CD4-positive, CD25-positive, alpha-beta regulatory T cell (primary cell): ENCODE measurements around the gene GPC5. TPM values are rescaled to one million over a fixed set of nuclear protein-coding genes. Genes with fewer than 3 reads are reported as not detected.

Experiments
- ATAC-seq, 2 donors: fragments of 150-1000 bp; cut with Tn5 transposase; one replicate each; pipeline ENCODE4 v1.10.0; 2021; ENCODE audit warnings: low read depth in 2 of 2, moderate number of reproducible peaks in 2 of 2, moderate library complexity in 1 of 2
- DNase-seq, 3 donors: peaks; one replicate each; pipeline versions ENCODE4 v3.0.0 to v3.0.0-alpha.2; 2012 to 2022; ENCODE audit warnings: mixed read lengths in 1 of 3
- H3K27ac ChIP-seq: one replicate; pipeline ENCODE4 v1.7.0; 2013; ENCODE audit warnings: mild to moderate bottlenecking, low read length; ENCODE audit not compliant: insufficient read depth, poor library complexity, severe bottlenecking
- H3K27me3 ChIP-seq: one replicate; pipeline ENCODE4 v1.7.0; 2013; ENCODE audit warnings: low read length; ENCODE audit not compliant: control insufficient read depth, insufficient read depth
- H3K36me3 ChIP-seq: one replicate; pipeline ENCODE4 v1.7.0; 2013; ENCODE audit warnings: mild to moderate bottlenecking, low read length, moderate library complexity; ENCODE audit not compliant: control insufficient read depth, insufficient read depth
- H3K4me1 ChIP-seq: 2 replicates; pipeline ENCODE4 v1.7.0; 2013; ENCODE audit warnings: mild to moderate bottlenecking, low read length; ENCODE audit not compliant: insufficient read depth, control insufficient read depth, poor library complexity, severe bottlenecking
- H3K4me3 ChIP-seq: one replicate; pipeline ENCODE4 v1.7.0; 2013; ENCODE audit warnings: low read depth, mild to moderate bottlenecking, low read length, moderate library complexity
- H3K9me3 ChIP-seq, 2 experiments: 1 replicate in 1 of 2; 2 replicates in 1 of 2; pipeline ENCODE4 v1.7.0; 2013; ENCODE audit warnings: low read length in 2 of 2, mild to moderate bottlenecking in 1 of 2, moderate library complexity in 1 of 2; ENCODE audit not compliant: control insufficient read depth in 2 of 2
- H3K27ac Mint-ChIP-seq, 3 donors: one replicate each; pipeline ENCODE4 v1.8.0; 2020 to 2022; ENCODE audit warnings: mild to moderate bottlenecking in 3 of 3, mixed read lengths in 3 of 3, moderate library complexity in 2 of 3
- H3K27me3 Mint-ChIP-seq: one replicate; pipeline ENCODE4 v1.8.0; 2022; ENCODE audit warnings: mild to moderate bottlenecking, mixed read lengths
- H3K36me3 Mint-ChIP-seq: one replicate; pipeline ENCODE4 v1.8.0; 2020; ENCODE audit warnings: mixed read lengths
- H3K4me1 Mint-ChIP-seq, 4 donors: one replicate each; pipeline ENCODE4 v1.8.0; 2020 to 2022; ENCODE audit warnings: mixed read lengths in 4 of 4, mild to moderate bottlenecking in 1 of 4
- H3K4me3 Mint-ChIP-seq, 4 donors: one replicate each; pipeline ENCODE4 v1.8.0; 2020 to 2022; ENCODE audit warnings: mild to moderate bottlenecking in 4 of 4, mixed read lengths in 4 of 4, moderate library complexity in 3 of 4
- H3K9me3 Mint-ChIP-seq, 7 donors: one replicate each; pipeline ENCODE4 v1.8.0; 2020 to 2022; ENCODE audit warnings: mixed read lengths in 7 of 7, mild to moderate bottlenecking in 3 of 7, moderate library complexity in 2 of 7
- polyA plus RNA-seq, 4 donors: library from polyadenylated mRNA; unstranded; fragments of 300-500 nt; fragmentation: Illumina TruSeq; gene quantifications; one replicate each; pipeline ENCODE4 v1.2.3, GENCODE V29; 2021
- total RNA-seq: library from RNA; stranded (reverse); gene quantifications from one replicate; pipeline ENCODE4 v1.2.3, GENCODE V29; 2022

The GPC5 gene
- total and polyA plus RNA-seq, 5 donors from 2014 or later, result 0.29 to 0.81 (median 0.59) TPM; not detected in 2

DNA sequence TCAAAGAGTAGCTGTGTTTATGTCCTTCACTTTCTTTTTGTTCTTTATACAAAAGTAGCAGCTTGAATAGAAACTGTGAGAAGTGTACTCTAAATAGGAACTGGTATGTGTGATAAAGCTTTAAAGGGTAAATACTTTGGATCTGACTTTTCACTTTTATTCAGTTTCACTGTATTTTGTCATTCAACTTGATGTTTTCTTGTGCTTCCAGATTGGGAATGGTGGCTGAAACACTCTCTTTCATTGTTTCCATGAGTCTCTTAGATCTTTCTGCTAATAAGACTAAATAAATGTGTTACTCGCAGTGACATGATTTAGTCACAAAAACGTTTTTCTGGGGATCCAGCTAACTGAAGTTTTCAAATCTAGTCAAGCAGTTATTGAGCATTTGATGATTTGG lies 133.2 kb downstream of the GPC5 start:
- Mint-ChIP-seq H3K9me3 (peaks cover 0 to 7% (median 2%) of the 10 kb centered on the region in 7 donors), H3K4me3 (no peak overlapping the region), H3K36me3 (no peaks in the 10 kb centered on the region), H3K27me3 (no peaks in the 10 kb centered on the region), H3K27ac (no peak overlapping the region), H3K4me1 (no peaks in the 10 kb centered on the region)
- Histone ChIP-seq H3K27ac (no peak overlapping the region), H3K4me3 (no peak overlapping the region), H3K4me1 (no peaks in the 10 kb centered on the region), H3K27me3 (no peaks in the 10 kb centered on the region), H3K36me3 (no peaks in the 10 kb centered on the region), H3K9me3 (no peaks in the 10 kb centered on the region)
- DNase-seq, result no peak
- no peak for ATAC-seq

DNA sequence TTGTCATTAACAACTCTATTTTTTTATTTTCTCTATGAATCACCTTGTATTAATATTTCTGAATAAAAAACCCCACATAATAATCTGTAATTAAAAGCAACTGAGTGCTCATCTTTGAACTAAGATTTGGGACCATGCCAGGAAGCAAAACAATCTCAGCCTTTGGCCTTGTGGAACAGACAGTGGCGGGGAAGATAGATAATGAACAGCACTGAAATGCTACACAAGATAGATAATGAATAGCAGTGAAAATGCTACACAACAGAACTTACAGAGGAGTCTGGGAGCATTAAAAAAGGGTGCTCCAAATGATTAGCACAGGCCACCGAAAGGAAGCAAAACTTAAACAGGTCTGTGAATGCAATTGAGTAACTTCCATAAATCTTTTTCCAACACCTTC lies 134.9 kb downstream of the GPC5 start:
- H3K4me3 Mint-ChIP-seq, result no peak overlapping the region
- Histone ChIP-seq H3K36me3 (no peaks in the 10 kb centered on the region), H3K4me1 (no peaks in the 10 kb centered on the region), H3K27ac (no peak overlapping the region), H3K9me3 (no peaks in the 10 kb centered on the region), H3K27me3 (no peaks in the 10 kb centered on the region), H3K4me3 (no peak overlapping the region)
- no peak overlapping the region for H3K27ac Mint-ChIP-seq
- H3K4me1 Mint-ChIP-seq, result no peaks in the 10 kb centered on the region
- DNase-seq (no peak), ATAC-seq (no peak)
- no peaks in the 10 kb centered on the region for H3K36me3 Mint-ChIP-seq
- H3K9me3 Mint-ChIP-seq, result peaks cover 0 to 7% (median 2%) of the 10 kb centered on the region in 7 donors
- H3K27me3 Mint-ChIP-seq, result no peaks in the 10 kb centered on the region

- no peak overlapping the region for H3K27ac ChIP-seq
- Mint-ChIP-seq H3K27me3 (no peaks in the 10 kb centered on the region), H3K9me3 (peaks cover 0 to 7% (median 2%) of the 10 kb centered on the region in 7 donors), H3K4me1 (no peaks in the 10 kb centered on the region), H3K36me3 (no peaks in the 10 kb centered on the region), H3K4me3 (no peak overlapping the region), H3K27ac (no peak overlapping the region)
- H3K4me3 ChIP-seq, result no peak overlapping the region
- H3K36me3 ChIP-seq, result no peaks in the 10 kb centered on the region
- H3K9me3 ChIP-seq, result no peaks in the 10 kb centered on the region
- no peaks in the 10 kb centered on the region for H3K27me3 ChIP-seq
- ATAC-seq (no peak), DNase-seq (no peak)
- no peaks in the 10 kb centered on the region for H3K4me1 ChIP-seq
Observed at GRCh38 chr13:91534996-91535395, 136.6 kb downstream of the GPC5 start.

DNA sequence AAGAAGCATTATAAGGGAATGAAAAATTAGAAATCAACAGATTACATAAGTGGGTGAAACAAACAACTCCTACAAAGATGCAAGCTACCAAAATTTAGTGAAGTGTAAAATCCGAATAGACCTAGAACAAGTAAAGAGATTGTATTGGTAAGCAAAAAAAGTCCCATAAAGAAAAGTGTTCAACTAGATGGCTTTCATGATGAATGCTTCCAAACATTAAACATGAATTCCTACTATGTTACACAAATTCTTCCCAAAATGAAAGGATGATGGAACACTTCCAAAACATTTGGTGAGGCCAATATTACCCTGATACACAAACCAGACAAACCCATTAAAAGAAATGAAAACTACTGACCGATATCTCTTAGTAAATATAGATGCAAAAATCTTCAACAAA lies 139.0 kb downstream of the GPC5 start:
- ATAC-seq, result no peak
- H3K27ac ChIP-seq, result no peak overlapping the region
- Mint-ChIP-seq H3K9me3 (peaks cover 0 to 7% (median 2%) of the 10 kb centered on the region in 7 donors), H3K36me3 (no peaks in the 10 kb centered on the region), H3K4me1 (no peaks in the 10 kb centered on the region), H3K27ac (no peak overlapping the region), H3K4me3 (no peak overlapping the region), H3K27me3 (no peaks in the 10 kb centered on the region)
- H3K4me1 ChIP-seq, result no peaks in the 10 kb centered on the region
- H3K36me3 ChIP-seq, result no peaks in the 10 kb centered on the region
- DNase-seq, result no peak
- no peak overlapping the region for H3K4me3 ChIP-seq
- no peaks in the 10 kb centered on the region for H3K27me3 ChIP-seq
- no peaks in the 10 kb centered on the region for H3K9me3 ChIP-seq

- no peaks in the 10 kb centered on the region for H3K4me1 Mint-ChIP-seq
- H3K27me3 ChIP-seq, result no peaks in the 10 kb centered on the region
- H3K36me3 Mint-ChIP-seq, result no peaks in the 10 kb centered on the region
- ATAC-seq (no peak), DNase-seq (no peak)
- H3K4me3 ChIP-seq, result no peak overlapping the region
- no peak overlapping the region for H3K4me3 Mint-ChIP-seq
- H3K27ac Mint-ChIP-seq, result no peak overlapping the region
- H3K9me3 ChIP-seq, result no peaks in the 10 kb centered on the region
- peaks cover 0 to 5% (median 0%) of the 10 kb centered on the region in 7 donors for H3K9me3 Mint-ChIP-seq
- H3K4me1 ChIP-seq, result no peaks in the 10 kb centered on the region
- H3K27me3 Mint-ChIP-seq, result no peaks in the 10 kb centered on the region
- H3K27ac ChIP-seq, result no peak overlapping the region
- no peaks in the 10 kb centered on the region for H3K36me3 ChIP-seq
Observed at GRCh38 chr13:91539286-91540157, 141.1 kb downstream of the GPC5 start.

GRCh38 chr13:91540158-91540736 lies 141.8 kb downstream of the GPC5 start:
- H3K9me3 Mint-ChIP-seq, result peaks cover 0 to under 1% (median 0%) of the 10 kb centered on the region in 7 donors
- Histone ChIP-seq H3K4me1 (no peaks in the 10 kb centered on the region), H3K36me3 (no peaks in the 10 kb centered on the region), H3K4me3 (no peak overlapping the region), H3K27me3 (no peaks in the 10 kb centered on the region), H3K27ac (no peak overlapping the region), H3K9me3 (no peaks in the 10 kb centered on the region)
- H3K27ac Mint-ChIP-seq, result no peak overlapping the region
- no peaks in the 10 kb centered on the region for H3K4me1 Mint-ChIP-seq
- ATAC-seq (no peak), DNase-seq (no peak)
- H3K27me3 Mint-ChIP-seq, result no peaks in the 10 kb centered on the region
- H3K4me3 Mint-ChIP-seq, result no peak overlapping the region
- no peaks in the 10 kb centered on the region for H3K36me3 Mint-ChIP-seq

GRCh38 chr13:91544723-91545122 lies 146.3 kb downstream of the GPC5 start:
- ATAC-seq (no peak), DNase-seq (no peak)
- H3K9me3 Mint-ChIP-seq, result peaks cover 0 to 14% (median 2%) of the 10 kb centered on the region in 7 donors
- no peak overlapping the region for H3K27ac Mint-ChIP-seq
- H3K27me3 Mint-ChIP-seq, result no peaks in the 10 kb centered on the region
- H3K27ac ChIP-seq, result no peak overlapping the region
- no peaks in the 10 kb centered on the region for H3K27me3 ChIP-seq
- no peaks in the 10 kb centered on the region for H3K36me3 ChIP-seq
- no peaks in the 10 kb centered on the region for H3K4me1 ChIP-seq
- no peak overlapping the region for H3K4me3 ChIP-seq
- no peak overlapping the region for H3K4me3 Mint-ChIP-seq
- no peaks in the 10 kb centered on the region for H3K9me3 ChIP-seq
- H3K36me3 Mint-ChIP-seq, result no peaks in the 10 kb centered on the region
- no peaks in the 10 kb centered on the region for H3K4me1 Mint-ChIP-seq

DNA sequence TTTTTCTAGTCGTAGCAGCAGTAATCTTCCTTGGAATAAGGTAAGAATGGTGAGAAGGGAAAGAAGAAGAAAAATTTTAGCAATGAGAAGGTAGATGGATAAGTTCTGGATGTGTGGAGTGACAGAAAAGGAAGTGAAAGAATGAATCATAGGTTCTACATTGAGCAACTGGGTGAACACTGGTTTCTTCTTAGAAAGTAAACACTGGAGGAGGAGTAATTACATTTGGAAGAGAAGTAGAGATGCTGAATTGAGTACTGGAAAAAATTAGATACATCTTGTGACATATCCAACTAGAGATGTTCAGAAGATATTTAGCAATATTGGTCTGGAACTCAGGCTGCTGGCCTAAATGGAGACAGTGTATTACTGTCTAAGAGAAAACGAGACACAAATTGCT lies 148.5 kb downstream of the GPC5 start:
- H3K27ac ChIP-seq, result no peak overlapping the region
- no peak for ATAC-seq
- Mint-ChIP-seq H3K9me3 (peaks cover 0 to 29% (median 2%) of the 10 kb centered on the region in 7 donors), H3K36me3 (no peaks in the 10 kb centered on the region), H3K4me3 (no peak overlapping the region), H3K4me1 (no peaks in the 10 kb centered on the region), H3K27ac (peak overlapping the region in 1 of 3 donors; percentile 83), H3K27me3 (no peaks in the 10 kb centered on the region)
- no peak for DNase-seq
- H3K36me3 ChIP-seq, result no peaks in the 10 kb centered on the region
- H3K4me1 ChIP-seq, result no peaks in the 10 kb centered on the region
- no peak overlapping the region for H3K4me3 ChIP-seq
- H3K27me3 ChIP-seq, result no peaks in the 10 kb centered on the region
- H3K9me3 ChIP-seq, result no peaks in the 10 kb centered on the region
